Endothelial cell of umbilical vein (primary cell): ENCODE data around the gene MAP2K1. TPM values are rescaled to one million over a fixed set of nuclear protein-coding genes. Genes with fewer than 3 reads are reported as not detected.

Experiments
- BruUV-seq: library from RNA; stranded (reverse); fragments of 400-500 nt; replicated peaks from 2 replicates; lab custom pipeline; 2021; lab: Mats Ljungman, UMichigan
- CTCF ChIA-PET: fragments of 300-600, 350-600 bp; sonication (Branson Sonifier 250); formaldehyde crosslinking; loops from one replicate; lab custom pipeline; 2021; ENCODE audit warnings: antibody characterized with exemption, inconsistent platforms; lab: Charles Lee
- POLR2A ChIA-PET: fragments of 300-600, 350-600 bp; sonication (Branson Sonifier 250); formaldehyde crosslinking; loops from one replicate; lab custom pipeline; 2021; ENCODE audit warnings: antibody characterized with exemption, inconsistent platforms; lab: Charles Lee
- DNase-seq: peaks from one replicate; pipeline ENCODE4 v3.0.0-alpha.2; 2011; ENCODE audit warnings: low read depth, low spot score
- FAIRE-seq: peaks from 2 replicates; lab custom pipeline; 2011; peaks lifted over from hg19 to GRCh38; lab: Jason Lieb, UNC
- H2AFZ ChIP-seq: 2 replicates; pipeline ENCODE4 v1.6.0; 2012; ENCODE audit warnings: low read depth, low read length, control low read depth, inconsistent platforms
- H3K27ac ChIP-seq: 2 replicates; pipeline ENCODE4 v1.5.1; 2011; ENCODE audit warnings: low read depth, mild to moderate bottlenecking, control low read depth, low read length, moderate library complexity; ENCODE audit not compliant: insufficient read depth
- H3K27me3 ChIP-seq, 2 experiments: 2 replicates each; pipeline versions ENCODE4 v1.6.0 to v1.6.1; 2011; ENCODE audit warnings: low read length in 2 of 2, mixed read lengths in 1 of 2; ENCODE audit not compliant: control insufficient read depth in 2 of 2, insufficient read depth in 2 of 2
- H3K36me3 ChIP-seq, 2 experiments: 2 replicates in 1 of 2; 3 replicates in 1 of 2; pipeline ENCODE4 v1.5.1; 2011; ENCODE audit warnings: low read length in 2 of 2, mild to moderate bottlenecking in 1 of 2, moderate library complexity in 1 of 2; ENCODE audit not compliant: control insufficient read depth in 2 of 2, insufficient read depth in 2 of 2; ENCODE audit errors: extremely low read depth in 1 of 2
- H3K4me1 ChIP-seq: 3 replicates; pipeline ENCODE4 v1.5.1; 2011; ENCODE audit warnings: mild to moderate bottlenecking, low read length; ENCODE audit not compliant: control insufficient read depth, insufficient read depth; ENCODE audit errors: extremely low read depth
- H3K4me2 ChIP-seq: 2 replicates; pipeline ENCODE4 v1.6.1; 2011; ENCODE audit warnings: low read length, control low read depth, mixed read lengths; ENCODE audit not compliant: insufficient read depth
- H3K4me3 ChIP-seq, 3 experiments: fragments of 200-600 bp in 1 of 3; sonication (generic), shearing (Covaris generic) in 1 of 3; replicated peaks in 1 of 3; 2 replicates each; pipeline ENCODE4 v1.5.1; 2011 to 2016; ENCODE audit warnings: control low read depth in 3 of 3, low read length in 3 of 3, mild to moderate bottlenecking in 2 of 3, inconsistent platforms in 1 of 3, low read depth in 1 of 3, moderate library complexity in 1 of 3; ENCODE audit not compliant: insufficient read depth in 1 of 3
- H3K79me2 ChIP-seq: 2 replicates; pipeline ENCODE4 v1.6.0; 2012; ENCODE audit warnings: low read length, inconsistent platforms; ENCODE audit not compliant: control insufficient read depth, insufficient read depth
- H3K9ac ChIP-seq: replicated peaks from 2 replicates; pipeline ENCODE3; 2011; ENCODE audit warnings: low read length, control low read depth; ENCODE audit not compliant: insufficient read depth; ENCODE audit errors: extremely low read depth
- H3K9me1 ChIP-seq: replicated peaks from 3 replicates; pipeline ENCODE4 v1.6.0; 2011; ENCODE audit warnings: mild to moderate bottlenecking, low read length; ENCODE audit not compliant: control insufficient read depth, insufficient read depth; ENCODE audit errors: extremely low read depth
- H3K9me3 ChIP-seq: replicated peaks from 2 replicates; pipeline ENCODE4 v1.5.1; 2012; ENCODE audit warnings: low read length, inconsistent platforms; ENCODE audit not compliant: control insufficient read depth, insufficient read depth
- H4K20me1 ChIP-seq: replicated peaks from 2 replicates; pipeline ENCODE3; 2011; ENCODE audit warnings: mild to moderate bottlenecking, low read length; ENCODE audit not compliant: control insufficient read depth, insufficient read depth; ENCODE audit errors: extremely low read depth
- EZH2 ChIP-seq: IDR thresholded peaks from 2 replicates; pipeline ENCODE4 v1.6.1; 2012; ENCODE audit warnings: borderline replicate concordance, low read depth, mild to moderate bottlenecking, moderate library complexity, low read length, inconsistent platforms; ENCODE audit not compliant: severe bottlenecking
- FOS ChIP-seq: IDR thresholded peaks from 2 replicates; pipeline ENCODE4 v1.6.1; 2011; ENCODE audit warnings: mild to moderate bottlenecking, low read length, moderate library complexity, borderline replicate concordance; ENCODE audit not compliant: insufficient read depth
- GATA2 ChIP-seq: IDR thresholded peaks from 2 replicates; pipeline ENCODE4 v1.7.0; 2011; ENCODE audit warnings: low read depth, mild to moderate bottlenecking, moderate library complexity, mixed read lengths, low read length; ENCODE audit not compliant: insufficient read length, insufficient read depth
- JUN ChIP-seq: IDR thresholded peaks from 2 replicates; pipeline ENCODE4 v1.6.1; 2011; ENCODE audit warnings: borderline replicate concordance, low read depth; ENCODE audit not compliant: insufficient read length, insufficient read depth
- MYC ChIP-seq: IDR thresholded peaks from one replicate; pipeline ENCODE4 v1.6.1; 2011; ENCODE audit warnings: mild to moderate bottlenecking, low read depth, low read length
- POLR2A ChIP-seq: IDR thresholded peaks from 2 replicates; pipeline ENCODE4 v1.6.1; 2012; ENCODE audit warnings: low read depth, mild to moderate bottlenecking, control low read depth, low read length
- POLR2AphosphoS5 ChIP-seq: IDR thresholded peaks from 2 replicates; pipeline ENCODE4 v1.6.1; 2012; ENCODE audit warnings: low read depth, mild to moderate bottlenecking, control low read depth, low read length, moderate library complexity; ENCODE audit not compliant: insufficient read depth
- dilution Hi-C: fragments of 300-500 bp; cut with MboI; formaldehyde crosslinking; loops from one replicate; pipeline ENCODE4 v1.15.0; 2019; ENCODE audit warnings: low sequenced_read_pairs; ENCODE audit not compliant: extremely low pct_ligation_motif_present
- intact Hi-C: fragments of 100-400 bp; cut with micrococcal nuclease; formaldehyde crosslinking; loops from one replicate; pipeline ENCODE4 v1.10.0; 2022
- polyA plus RNA-seq, 4 experiments: library from polyadenylated mRNA; depleted of rRNA in 3 of 4; stranded (reverse) in 3 of 4; unstranded in 1 of 4; fragments of >200 nt; gene quantifications; 2 replicates each; pipeline versions ENCODE4 v1.2.1 to v1.2.3, GENCODE V29; 2011 to 2012; ENCODE audit warnings: missing spikeins in 1 of 4
- total RNA-seq: library from RNA; stranded (reverse); gene quantifications from 2 replicates; pipeline ENCODE4 v1.2.3, GENCODE V29; 2021
- TF ChIP-seq, protein P1 (sequence below): IDR thresholded peaks from 2 replicates; pipeline ENCODE4 v1.6.1; 2011; ENCODE audit not compliant: insufficient read depth, insufficient read length
- TF ChIP-seq, protein P2 (sequence below), 2 donors: IDR thresholded peaks; 1 replicate in 1 of 2; 2 replicates in 1 of 2; pipeline ENCODE4 v1.5.1; 2011; ENCODE audit warnings: low read length in 2 of 2, mild to moderate bottlenecking in 2 of 2, moderate library complexity in 2 of 2, control low read depth in 1 of 2, inconsistent platforms in 1 of 2, low read depth in 1 of 2; ENCODE audit not compliant: insufficient read depth in 1 of 2; ENCODE audit errors: extremely low read depth in 1 of 2

The MAP2K1 gene
- total and polyA plus RNA-seq, 2 donors (not counting 3 experiments of a cell fraction or from before 2014, with no cell fraction given), result 30.9 to 45.1 TPM

DNA sequence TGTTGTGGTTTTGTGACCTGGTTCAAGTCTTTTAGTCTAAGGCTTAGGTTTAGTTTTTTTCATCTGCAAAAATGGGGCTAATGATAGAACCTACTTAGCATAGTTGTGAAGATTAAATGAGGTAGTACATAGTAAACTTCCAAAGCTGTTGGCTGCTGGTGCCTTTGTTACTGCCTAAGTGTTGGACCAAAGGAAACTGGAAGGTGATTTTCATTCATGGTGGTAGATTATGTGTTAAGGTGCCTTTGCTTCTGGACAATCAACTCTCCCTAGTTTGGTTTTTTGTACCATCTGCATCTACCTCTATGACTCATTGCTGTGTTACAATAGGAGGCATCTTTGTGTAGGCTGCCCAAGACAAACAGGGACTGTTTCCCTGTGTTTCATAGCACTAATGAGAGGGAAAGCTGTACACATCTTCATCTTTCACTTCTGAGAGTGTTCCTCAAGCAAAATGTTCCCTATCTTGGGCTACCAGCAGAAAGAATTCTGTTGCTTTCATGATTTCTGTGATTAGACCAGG, 3.2 kb downstream of the MAP2K1 start:
- Histone ChIP-seq H3K9me1 (no peaks in the 10 kb centered on the region), H3K27me3 (no peaks in the 10 kb centered on the region), H3K4me1 (peaks cover 31% of the 10 kb centered on the region), H3K9me3 (no peaks in the 10 kb centered on the region), H3K4me3 (no peak overlapping the region), H3K9ac (no peak overlapping the region), H3K79me2 (peaks cover 80% of the 10 kb centered on the region), H3K4me2 (peak overlapping the region; percentile 26), H3K27ac (peak overlapping the region; percentile 38), H4K20me1 (peaks cover 4% of the 10 kb centered on the region), H3K36me3 (no peaks in the 10 kb centered on the region), H2AFZ (no peak overlapping the region)
- TF ChIP-seq GATA2, result no peak
- no peak for TF ChIP-seq EZH2
- TF ChIP-seq JUN, result peak; percentile 48
- no peak for TF ChIP-seq MYC
- no peak for TF ChIP-seq POLR2AphosphoS5
- TF ChIP-seq FOS, result peak; percentile 63
- dilution Hi-C loops (no loop called here), intact Hi-C loops (no loop called here)
- ChIA-PET CTCF (interaction anchor here (0.5 to 1.3 kb wide), 4 partner anchors 15 to 1133 kb away, joined by 3 to 7 read pairs (median 3); partner anchors contain the start of gene SNAPC5), POLR2A (no interaction called here)
- FAIRE-seq, result peak; percentile 55
- BruUV-seq, result no TSS peak
- DNase-seq, result peak; percentile 28

DNA sequence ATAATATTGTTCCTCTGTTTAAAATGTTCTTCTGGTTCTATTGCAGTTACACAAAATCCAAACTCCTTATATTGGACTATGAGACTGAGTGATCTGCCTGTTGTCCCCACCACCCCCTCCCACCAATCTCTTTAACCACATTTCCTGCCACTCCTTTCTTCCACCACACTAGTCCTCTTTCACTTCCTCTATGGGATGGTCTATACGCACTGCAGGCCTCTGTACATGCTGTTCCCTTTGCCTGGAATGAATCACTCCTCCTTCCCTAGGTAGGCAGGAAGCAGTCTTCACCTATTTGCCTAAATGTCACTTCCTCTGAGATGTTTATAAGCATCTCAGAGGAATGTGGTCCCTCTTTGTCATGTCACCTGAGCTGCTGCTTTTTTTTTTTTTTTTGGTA, 4.0 kb downstream of the MAP2K1 start:
- TF ChIP-seq FOS (peak; percentile 80), JUN (no peak), POLR2AphosphoS5 (peak; percentile 68), POLR2A (no peak), GATA2 (peak; percentile 41), EZH2 (no peak), MYC (no peak)
- TF ChIP-seq, protein P1, sequence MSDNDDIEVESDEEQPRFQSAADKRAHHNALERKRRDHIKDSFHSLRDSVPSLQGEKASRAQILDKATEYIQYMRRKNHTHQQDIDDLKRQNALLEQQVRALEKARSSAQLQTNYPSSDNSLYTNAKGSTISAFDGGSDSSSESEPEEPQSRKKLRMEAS, result no peak
- TF ChIP-seq, protein P2, sequence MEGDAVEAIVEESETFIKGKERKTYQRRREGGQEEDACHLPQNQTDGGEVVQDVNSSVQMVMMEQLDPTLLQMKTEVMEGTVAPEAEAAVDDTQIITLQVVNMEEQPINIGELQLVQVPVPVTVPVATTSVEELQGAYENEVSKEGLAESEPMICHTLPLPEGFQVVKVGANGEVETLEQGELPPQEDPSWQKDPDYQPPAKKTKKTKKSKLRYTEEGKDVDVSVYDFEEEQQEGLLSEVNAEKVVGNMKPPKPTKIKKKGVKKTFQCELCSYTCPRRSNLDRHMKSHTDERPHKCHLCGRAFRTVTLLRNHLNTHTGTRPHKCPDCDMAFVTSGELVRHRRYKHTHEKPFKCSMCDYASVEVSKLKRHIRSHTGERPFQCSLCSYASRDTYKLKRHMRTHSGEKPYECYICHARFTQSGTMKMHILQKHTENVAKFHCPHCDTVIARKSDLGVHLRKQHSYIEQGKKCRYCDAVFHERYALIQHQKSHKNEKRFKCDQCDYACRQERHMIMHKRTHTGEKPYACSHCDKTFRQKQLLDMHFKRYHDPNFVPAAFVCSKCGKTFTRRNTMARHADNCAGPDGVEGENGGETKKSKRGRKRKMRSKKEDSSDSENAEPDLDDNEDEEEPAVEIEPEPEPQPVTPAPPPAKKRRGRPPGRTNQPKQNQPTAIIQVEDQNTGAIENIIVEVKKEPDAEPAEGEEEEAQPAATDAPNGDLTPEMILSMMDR (IDR thresholded peaks at IDR 0.05; ENCODE audit: extremely low read depth in 1 of 2, insufficient read depth in 1 of 2, low read depth in 1 of 2, low read length in 2 of 2), result no peak
- no peaks in the 10 kb centered on the region for H3K9me1 ChIP-seq
- ChIA-PET CTCF (interaction anchor here (0.9 to 1.3 kb wide), 4 partner anchors 14 to 107 kb away, joined by 3 to 7 read pairs (median 3); partner anchors contain the start of gene SNAPC5), POLR2A (no interaction called here)
- H3K79me2 ChIP-seq, result peaks cover 84% of the 10 kb centered on the region
- FAIRE-seq, result peak; percentile 62
- H3K4me2 ChIP-seq, result peak overlapping the region; percentile 26
- H4K20me1 ChIP-seq, result peaks cover 4% of the 10 kb centered on the region
- H3K4me3 ChIP-seq, result no peak overlapping the region
- dilution Hi-C loops, result no loop called here
- H3K9ac ChIP-seq, result no peak overlapping the region
- H3K9me3 ChIP-seq, result no peaks in the 10 kb centered on the region
- no peak overlapping the region for H2AFZ ChIP-seq
- intact Hi-C loops, result no loop called here
- peak overlapping the region; percentile 38 for H3K27ac ChIP-seq
- H3K27me3 ChIP-seq, result no peaks in the 10 kb centered on the region
- no TSS peak for BruUV-seq
- H3K36me3 ChIP-seq, result no peaks in the 10 kb centered on the region
- no peak for DNase-seq
- H3K4me1 ChIP-seq, result peaks cover 31% of the 10 kb centered on the region
